H1 (cell line): Measurements from ENCODE around the gene NAA20. TPM values are rescaled to one million over a fixed set of nuclear protein-coding genes. Genes with fewer than 3 reads are reported as not detected.

ENCODE experiments used
- KDM4A ChIP-seq: IDR thresholded peaks from one replicate; pipeline ENCODE4 v1.7.1; 2012; ENCODE audit warnings: low read depth, mild to moderate bottlenecking, moderate library complexity, low read length, inconsistent platforms; ENCODE audit not compliant: severe bottlenecking
- polyA plus RNA-seq, 7 experiments: library from polyadenylated mRNA; depleted of rRNA in 3 of 7; stranded (reverse) in 5 of 7; unstranded in 2 of 7; fragments of >200 nt in 5 of 7; fragments of 200-250 nt in 2 of 7; gene quantifications; 1 replicate in 5 of 7; 2 replicates in 1 of 7; 4 replicates in 1 of 7; pipeline versions ENCODE4 v1.2.1 to v1.2.3, GENCODE V29; 2011 to 2013; ENCODE audit warnings: missing spikeins in 2 of 7, mixed read lengths in 2 of 7
- total RNA-seq: library from RNA; stranded (reverse); fragmentation: NEBNext Ultra II Directional; extraction: Animal tissue kit (Norgen Biotek cat#: 25700); gene quantifications from 2 replicates; pipeline ENCODE4 v1.2.1, GENCODE V29; 2021

NAA20 gene
- total and polyA plus RNA-seq, 2 of the 8 experiments (the other 6 are each of a cell fraction or from before 2014, with no cell fraction given): 21.9 to 41.1 TPM

DNA sequence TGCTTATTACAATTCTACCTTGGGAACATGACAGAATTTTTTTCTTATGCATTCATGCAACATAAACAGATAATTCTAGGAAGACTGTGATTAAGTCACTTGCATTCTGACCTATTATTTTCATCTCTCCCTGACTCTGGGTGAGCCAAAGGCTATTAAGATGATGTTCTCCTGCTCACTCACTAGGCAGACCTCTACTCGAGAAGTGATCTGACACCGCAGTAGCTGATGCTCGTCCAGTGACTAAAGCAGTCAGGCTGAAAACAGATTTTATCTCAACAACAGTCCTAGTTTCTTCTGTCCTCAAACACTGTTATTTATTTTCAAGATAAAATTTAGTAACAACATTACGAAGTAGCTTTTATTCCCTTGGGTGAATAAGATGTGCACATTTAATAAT, 17.3 kb downstream of the NAA20 start (continued):
- no peak for TF ChIP-seq KDM4A
